NCI-H2029 (cell line): ENCODE measurements around the gene CAGE1.
"Not testable (repeated sequence)": the region's sequence is repeated elsewhere in the genome, so short reads cannot be mapped to it uniquely, and the experiment has no call there.

Experiments used
- DNase-seq: peaks from one replicate; lab custom pipeline; 2025; lab: John Stamatoyannopoulos, UW

CAGE1 gene

GRCh38 chr6:7338031-7338430 lies 51.5 kb downstream of the CAGE1 start:
- DNase-seq, result no peak

- no peak for DNase-seq
Measured at GRCh38 chr6:7335519-7335918, 54.0 kb downstream of the CAGE1 start.

- no peak for DNase-seq
Measured at GRCh38 chr6:7334685-7335084, 54.9 kb downstream of the CAGE1 start.

- DNase-seq, result no peak
Measured at GRCh38 chr6:7332090-7332745, 57.3 kb downstream of the CAGE1 start.

- no peak for DNase-seq
Measured at GRCh38 chr6:7331452-7331851, 58.1 kb downstream of the CAGE1 start.

- DNase-seq, result no peak
Measured at GRCh38 chr6:7328243-7328642, 61.3 kb downstream of the CAGE1 start.

GRCh38 chr6:7325750-7326149 lies 63.8 kb downstream of the CAGE1 start:
- no peak for DNase-seq

GRCh38 chr6:7324520-7324919 lies 65.0 kb downstream of the CAGE1 start:
- DNase-seq, result no peak

- DNase-seq, result no peak
Measured at GRCh38 chr6:7323074-7323473, 66.5 kb downstream of the CAGE1 start.

- DNase-seq, result not testable (repeated sequence)
Measured at GRCh38 chr6:7321866-7322265, 67.7 kb downstream of the CAGE1 start.

- DNase-seq, result not testable (repeated sequence)
Measured at GRCh38 chr6:7319406-7319805, 70.1 kb downstream of the CAGE1 start.

GRCh38 chr6:7317538-7317937 lies 72.0 kb downstream of the CAGE1 start:
- no peak for DNase-seq

- no peak for DNase-seq
Measured at GRCh38 chr6:7316658-7317533, 72.6 kb downstream of the CAGE1 start.

GRCh38 chr6:7315948-7316365 lies 73.6 kb downstream of the CAGE1 start:
- DNase-seq, result no peak

GRCh38 chr6:7315087-7315947 lies 74.2 kb downstream of the CAGE1 start:
- DNase-seq, result not testable (repeated sequence)

GRCh38 chr6:7314414-7314813 lies 75.1 kb downstream of the CAGE1 start:
- DNase-seq, result no peak

- no peak for DNase-seq
Measured at GRCh38 chr6:7313505-7314165, 75.9 kb downstream of the CAGE1 start.

- peak; percentile 100 for DNase-seq
Measured at GRCh38 chr6:7312616-7313504, 76.7 kb downstream of the CAGE1 start, which contains the start of gene SSR1. SSR1 (minus strand) TSS chr6:7313199; CDS start chr6:7313120, 79 bp downstream.

- DNase-seq, result no peak
Measured at GRCh38 chr6:7311917-7312615, 77.5 kb downstream of the CAGE1 start.

- DNase-seq, result no peak
Measured at GRCh38 chr6:7311176-7311575, 78.4 kb downstream of the CAGE1 start.
